ENCODE measurements around the gene FKBP15.

Gene FKBP15, protein sequence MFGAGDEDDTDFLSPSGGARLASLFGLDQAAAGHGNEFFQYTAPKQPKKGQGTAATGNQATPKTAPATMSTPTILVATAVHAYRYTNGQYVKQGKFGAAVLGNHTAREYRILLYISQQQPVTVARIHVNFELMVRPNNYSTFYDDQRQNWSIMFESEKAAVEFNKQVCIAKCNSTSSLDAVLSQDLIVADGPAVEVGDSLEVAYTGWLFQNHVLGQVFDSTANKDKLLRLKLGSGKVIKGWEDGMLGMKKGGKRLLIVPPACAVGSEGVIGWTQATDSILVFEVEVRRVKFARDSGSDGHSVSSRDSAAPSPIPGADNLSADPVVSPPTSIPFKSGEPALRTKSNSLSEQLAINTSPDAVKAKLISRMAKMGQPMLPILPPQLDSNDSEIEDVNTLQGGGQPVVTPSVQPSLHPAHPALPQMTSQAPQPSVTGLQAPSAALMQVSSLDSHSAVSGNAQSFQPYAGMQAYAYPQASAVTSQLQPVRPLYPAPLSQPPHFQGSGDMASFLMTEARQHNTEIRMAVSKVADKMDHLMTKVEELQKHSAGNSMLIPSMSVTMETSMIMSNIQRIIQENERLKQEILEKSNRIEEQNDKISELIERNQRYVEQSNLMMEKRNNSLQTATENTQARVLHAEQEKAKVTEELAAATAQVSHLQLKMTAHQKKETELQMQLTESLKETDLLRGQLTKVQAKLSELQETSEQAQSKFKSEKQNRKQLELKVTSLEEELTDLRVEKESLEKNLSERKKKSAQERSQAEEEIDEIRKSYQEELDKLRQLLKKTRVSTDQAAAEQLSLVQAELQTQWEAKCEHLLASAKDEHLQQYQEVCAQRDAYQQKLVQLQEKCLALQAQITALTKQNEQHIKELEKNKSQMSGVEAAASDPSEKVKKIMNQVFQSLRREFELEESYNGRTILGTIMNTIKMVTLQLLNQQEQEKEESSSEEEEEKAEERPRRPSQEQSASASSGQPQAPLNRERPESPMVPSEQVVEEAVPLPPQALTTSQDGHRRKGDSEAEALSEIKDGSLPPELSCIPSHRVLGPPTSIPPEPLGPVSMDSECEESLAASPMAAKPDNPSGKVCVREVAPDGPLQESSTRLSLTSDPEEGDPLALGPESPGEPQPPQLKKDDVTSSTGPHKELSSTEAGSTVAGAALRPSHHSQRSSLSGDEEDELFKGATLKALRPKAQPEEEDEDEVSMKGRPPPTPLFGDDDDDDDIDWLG

DNA sequence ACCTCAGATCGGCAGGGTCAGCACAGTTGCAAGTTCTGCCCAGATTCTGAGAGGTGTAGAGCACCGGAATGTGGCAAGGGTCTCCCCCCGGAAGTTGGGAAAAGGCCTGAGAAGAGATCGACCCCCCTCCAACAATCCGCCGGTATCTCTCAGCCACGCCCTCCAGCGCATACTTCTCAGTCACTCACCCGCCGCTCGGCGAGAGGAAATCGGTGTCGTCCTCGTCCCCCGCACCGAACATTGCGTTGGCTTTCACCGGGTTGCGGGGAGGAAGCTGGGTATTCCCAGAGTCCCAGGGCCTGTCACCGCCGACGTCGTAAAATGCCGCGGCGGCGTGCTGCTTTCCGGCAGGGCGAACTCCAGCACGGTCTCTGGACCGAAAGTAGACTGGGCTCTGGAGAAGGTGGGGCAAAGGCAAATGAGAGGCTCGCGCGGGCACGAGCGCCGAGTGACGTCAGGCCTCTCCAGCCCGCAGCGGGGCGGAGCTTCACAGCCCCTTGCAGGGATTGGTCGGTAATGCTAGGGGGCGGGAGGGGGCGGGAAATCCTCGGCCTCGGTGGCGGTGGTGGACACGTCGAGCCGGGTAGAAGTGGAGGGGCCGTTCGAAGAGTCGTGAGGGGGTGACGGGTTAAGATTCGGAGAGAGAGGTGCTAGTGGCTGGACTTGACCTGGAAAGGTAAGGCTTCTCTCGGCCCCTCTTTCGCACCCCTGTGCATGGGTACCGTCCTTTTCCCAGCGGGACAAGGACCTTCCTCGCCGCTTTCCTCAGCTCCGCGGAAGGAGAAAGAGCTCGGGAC is at the start of gene FKBP15, which contains the start of gene SLC31A1:
TSS of gene FKBP15 (minus strand) at position 275 of the 797 bp plus-strand sequence. CDS start at position 241, 34 bp downstream.
TSS of gene SLC31A1 (plus strand) at position 542 of the 797 bp plus-strand sequence. CDS start 34,605 bp downstream, outside the sequence.
- H3K4me3 ChIP-seq (ENCODE audit: low read length): peak within 1 kb of the TSS; percentile 95
- DNase-seq (ENCODE audit: low read depth): peak; percentile 94
- TF ChIP-seq, protein P1, sequence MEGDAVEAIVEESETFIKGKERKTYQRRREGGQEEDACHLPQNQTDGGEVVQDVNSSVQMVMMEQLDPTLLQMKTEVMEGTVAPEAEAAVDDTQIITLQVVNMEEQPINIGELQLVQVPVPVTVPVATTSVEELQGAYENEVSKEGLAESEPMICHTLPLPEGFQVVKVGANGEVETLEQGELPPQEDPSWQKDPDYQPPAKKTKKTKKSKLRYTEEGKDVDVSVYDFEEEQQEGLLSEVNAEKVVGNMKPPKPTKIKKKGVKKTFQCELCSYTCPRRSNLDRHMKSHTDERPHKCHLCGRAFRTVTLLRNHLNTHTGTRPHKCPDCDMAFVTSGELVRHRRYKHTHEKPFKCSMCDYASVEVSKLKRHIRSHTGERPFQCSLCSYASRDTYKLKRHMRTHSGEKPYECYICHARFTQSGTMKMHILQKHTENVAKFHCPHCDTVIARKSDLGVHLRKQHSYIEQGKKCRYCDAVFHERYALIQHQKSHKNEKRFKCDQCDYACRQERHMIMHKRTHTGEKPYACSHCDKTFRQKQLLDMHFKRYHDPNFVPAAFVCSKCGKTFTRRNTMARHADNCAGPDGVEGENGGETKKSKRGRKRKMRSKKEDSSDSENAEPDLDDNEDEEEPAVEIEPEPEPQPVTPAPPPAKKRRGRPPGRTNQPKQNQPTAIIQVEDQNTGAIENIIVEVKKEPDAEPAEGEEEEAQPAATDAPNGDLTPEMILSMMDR (conservative IDR thresholded peaks at IDR 0.05; ENCODE audit: low read depth, low read length): no peak

DNA sequence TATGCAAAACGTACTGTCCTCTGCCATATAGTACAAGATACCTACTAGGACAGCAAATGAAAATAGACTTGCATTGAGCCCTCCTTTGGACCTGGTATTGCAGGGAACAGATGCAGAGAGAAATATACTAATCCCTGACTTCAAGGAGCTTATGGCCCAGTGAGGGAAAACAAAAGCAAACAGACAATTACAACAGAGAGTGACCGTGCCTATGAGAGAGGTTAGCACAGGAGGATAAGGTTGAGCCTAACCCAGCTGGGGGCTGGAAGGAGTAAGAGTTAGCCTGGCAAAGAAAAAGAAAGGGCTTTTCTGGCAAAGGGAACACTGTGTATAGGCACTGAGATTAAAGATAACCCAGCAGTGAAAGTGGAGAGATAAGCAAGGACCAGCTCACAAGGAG is 48.8 kb upstream of the FKBP15 start:
- H3K4me3 ChIP-seq (ENCODE audit: low read length): no peak overlapping the region
- TF ChIP-seq, protein P1 (conservative IDR thresholded peaks at IDR 0.05; ENCODE audit: low read depth, low read length): no peak
- DNase-seq (ENCODE audit: low read depth): no peak

DNA sequence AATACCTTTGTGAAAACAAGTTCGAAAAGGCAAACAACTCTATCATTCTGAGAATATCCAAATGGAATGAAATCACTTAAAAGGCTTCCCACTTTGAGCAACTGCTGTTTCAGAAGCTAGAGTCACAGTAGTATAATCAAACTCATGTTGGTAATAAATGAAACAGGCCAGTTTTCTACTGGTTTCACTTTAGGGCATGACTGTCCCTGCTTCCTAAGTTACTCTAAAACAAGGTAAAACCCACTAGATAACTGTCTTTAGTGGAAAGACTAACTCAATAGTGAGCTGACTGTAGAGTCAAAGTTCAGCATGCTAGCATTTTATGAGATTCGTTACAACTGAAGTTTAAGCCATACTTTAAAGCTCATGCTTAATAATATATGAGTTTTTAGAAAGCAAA is 48.3 kb upstream of the FKBP15 start:
- TF ChIP-seq, protein P1 (conservative IDR thresholded peaks at IDR 0.05; ENCODE audit: low read depth, low read length): no peak
- H3K4me3 ChIP-seq (ENCODE audit: low read length): no peak overlapping the region
- DNase-seq (ENCODE audit: low read depth): no peak

DNA sequence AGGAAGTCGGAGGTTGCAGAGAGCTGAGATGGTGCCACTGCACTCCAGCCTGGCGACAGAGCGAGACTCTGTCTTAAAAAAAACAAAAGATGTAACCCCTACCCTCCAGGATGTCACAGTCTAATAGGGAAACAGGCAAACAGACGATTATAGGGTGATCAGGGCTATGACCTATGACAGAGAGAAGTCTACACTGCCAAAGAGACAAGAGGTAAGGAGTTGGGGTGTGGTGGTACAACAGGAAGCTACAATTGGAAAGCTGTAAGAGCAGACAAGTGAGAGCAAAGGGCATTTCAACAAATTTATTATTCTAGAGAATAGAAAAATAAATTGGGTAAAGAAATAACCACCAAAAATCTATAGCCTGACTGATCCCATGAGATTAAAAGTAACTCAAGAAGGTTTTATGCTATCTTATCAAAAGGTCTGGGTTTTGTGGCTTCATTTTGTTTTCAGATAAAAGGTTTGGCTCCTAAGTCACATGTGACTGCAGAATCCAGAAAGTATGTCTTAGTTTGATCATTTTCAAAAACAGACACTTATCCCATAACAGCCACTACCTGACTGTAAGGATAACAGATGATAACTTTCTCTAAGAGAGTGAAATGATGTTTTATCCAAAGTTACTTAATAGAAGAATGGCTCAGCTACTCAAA is 47.0 kb upstream of the FKBP15 start:
- TF ChIP-seq, protein P1 (conservative IDR thresholded peaks at IDR 0.05; ENCODE audit: low read depth, low read length): no peak
- H3K4me3 ChIP-seq (ENCODE audit: low read length): no peak overlapping the region
- DNase-seq (ENCODE audit: low read depth): no peak

DNA sequence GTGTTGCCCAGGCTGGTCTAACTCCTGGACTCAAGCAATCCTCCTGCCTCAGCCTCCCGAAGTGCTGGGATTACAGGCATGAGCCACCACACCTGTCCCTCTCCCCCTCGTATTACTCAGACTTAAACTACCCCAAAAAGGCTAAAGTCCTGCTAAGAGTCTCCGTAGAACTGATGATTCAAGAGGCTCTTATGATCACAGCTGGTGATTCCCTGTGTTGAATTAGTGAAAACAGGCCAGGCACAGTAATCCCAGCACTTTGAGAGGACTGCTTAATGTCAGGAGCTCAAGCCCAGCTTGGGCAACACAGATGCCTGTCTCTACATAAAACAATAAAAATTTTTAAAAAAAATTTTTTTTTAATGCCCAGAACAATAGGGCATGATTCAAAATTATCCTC is 45.1 kb upstream of the FKBP15 start:
- H3K4me3 ChIP-seq (ENCODE audit: low read length): no peak overlapping the region
- DNase-seq (ENCODE audit: low read depth): no peak
- TF ChIP-seq, protein P1 (conservative IDR thresholded peaks at IDR 0.05; ENCODE audit: low read depth, low read length): no peak
